Muscle layer of duodenum (tissue), 2 donors: ENCODE measurements around the gene ROBO1.

Experiments used
- H3K27ac ChIP-seq: one replicate; pipeline ENCODE4 v1.7.0; 2013; ENCODE audit warnings: mild to moderate bottlenecking, low read length
- H3K27me3 ChIP-seq: one replicate; pipeline ENCODE4 v1.7.0; 2013; ENCODE audit warnings: low read depth, mild to moderate bottlenecking, control low read depth, low read length
- H3K36me3 ChIP-seq, 2 donors: one replicate each; pipeline ENCODE4 v1.7.0; 2013; ENCODE audit warnings: low read length in 2 of 2, control low read depth in 1 of 2, mild to moderate bottlenecking in 1 of 2; ENCODE audit not compliant: insufficient read depth in 2 of 2, control insufficient read depth in 1 of 2
- H3K4me1 ChIP-seq, 2 donors: one replicate each; pipeline ENCODE4 v1.7.0; 2013; ENCODE audit warnings: low read length in 2 of 2, mild to moderate bottlenecking in 2 of 2, control low read depth in 1 of 2, moderate library complexity in 1 of 2; ENCODE audit not compliant: insufficient read depth in 2 of 2, control insufficient read depth in 1 of 2
- H3K4me3 ChIP-seq, 2 donors: one replicate each; pipeline ENCODE4 v1.7.0; 2013; ENCODE audit warnings: low read length in 2 of 2, low read depth in 1 of 2, mild to moderate bottlenecking in 1 of 2
- H3K9me3 ChIP-seq, 2 donors: one replicate each; pipeline ENCODE4 v1.7.0; 2013; ENCODE audit warnings: low read length in 2 of 2, control low read depth in 1 of 2, mild to moderate bottlenecking in 1 of 2; ENCODE audit not compliant: control insufficient read depth in 1 of 2
- donor health status: healthy.

ROBO1 gene

GRCh38 chr3:78867409-78868372 is 900.1 kb downstream of the ROBO1 start:
- Histone ChIP-seq H3K4me3 (no peak overlapping the region), H3K27ac (no peak overlapping the region), H3K9me3 (no peaks in the 10 kb centered on the region), H3K27me3 (no peaks in the 10 kb centered on the region), H3K36me3 (no peaks in the 10 kb centered on the region), H3K4me1 (no peaks in the 10 kb centered on the region)

GRCh38 chr3:78863306-78864203 is 904.2 kb downstream of the ROBO1 start:
- Histone ChIP-seq H3K36me3 (no peaks in the 10 kb centered on the region), H3K27me3 (no peaks in the 10 kb centered on the region), H3K4me1 (no peaks in the 10 kb centered on the region), H3K27ac (no peak overlapping the region), H3K9me3 (no peaks in the 10 kb centered on the region), H3K4me3 (no peak overlapping the region)

GRCh38 chr3:78861156-78861555 is 906.6 kb downstream of the ROBO1 start:
- no peak overlapping the region for H3K4me3 ChIP-seq
- H3K27ac ChIP-seq = no peak overlapping the region
- no peaks in the 10 kb centered on the region for H3K27me3 ChIP-seq
- no peaks in the 10 kb centered on the region for H3K9me3 ChIP-seq
- H3K36me3 ChIP-seq = no peaks in the 10 kb centered on the region
- H3K4me1 ChIP-seq = no peaks in the 10 kb centered on the region

- Histone ChIP-seq H3K4me1 (no peaks in the 10 kb centered on the region), H3K4me3 (no peak overlapping the region), H3K27me3 (no peaks in the 10 kb centered on the region), H3K36me3 (no peaks in the 10 kb centered on the region), H3K9me3 (no peaks in the 10 kb centered on the region), H3K27ac (no peak overlapping the region)
Measured at GRCh38 chr3:78860567-78860966, 907.2 kb downstream of the ROBO1 start.

GRCh38 chr3:78858910-78859309 is 908.9 kb downstream of the ROBO1 start:
- Histone ChIP-seq H3K4me3 (no peak overlapping the region), H3K9me3 (no peaks in the 10 kb centered on the region), H3K36me3 (no peaks in the 10 kb centered on the region), H3K4me1 (no peaks in the 10 kb centered on the region), H3K27ac (no peak overlapping the region), H3K27me3 (no peaks in the 10 kb centered on the region)

GRCh38 chr3:78858174-78858573 is 909.6 kb downstream of the ROBO1 start:
- H3K27ac ChIP-seq = no peak overlapping the region
- H3K27me3 ChIP-seq = no peaks in the 10 kb centered on the region
- H3K36me3 ChIP-seq = no peaks in the 10 kb centered on the region
- H3K4me3 ChIP-seq = no peak overlapping the region
- no peaks in the 10 kb centered on the region for H3K4me1 ChIP-seq
- no peaks in the 10 kb centered on the region for H3K9me3 ChIP-seq

GRCh38 chr3:78857494-78858111 is 910.2 kb downstream of the ROBO1 start:
- Histone ChIP-seq H3K27ac (no peak overlapping the region), H3K9me3 (no peaks in the 10 kb centered on the region), H3K36me3 (no peaks in the 10 kb centered on the region)

GRCh38 chr3:78856164-78856563 is 911.6 kb downstream of the ROBO1 start:
- H3K4me3 ChIP-seq = no peak overlapping the region
- H3K9me3 ChIP-seq = no peaks in the 10 kb centered on the region
- no peaks in the 10 kb centered on the region for H3K36me3 ChIP-seq
- H3K4me1 ChIP-seq = no peaks in the 10 kb centered on the region
- no peak overlapping the region for H3K27ac ChIP-seq
- no peaks in the 10 kb centered on the region for H3K27me3 ChIP-seq

More at GRCh38 chr3:78857494-78858111, 910.2 kb downstream of the ROBO1 start:
- no peaks in the 10 kb centered on the region for H3K27me3 ChIP-seq
- no peaks in the 10 kb centered on the region for H3K4me1 ChIP-seq
- H3K4me3 ChIP-seq = no peak overlapping the region

GRCh38 chr3:78855190-78855589 is 912.6 kb downstream of the ROBO1 start:
- Histone ChIP-seq H3K36me3 (no peaks in the 10 kb centered on the region), H3K27ac (no peak overlapping the region), H3K4me1 (no peaks in the 10 kb centered on the region), H3K27me3 (no peaks in the 10 kb centered on the region), H3K9me3 (no peaks in the 10 kb centered on the region), H3K4me3 (no peak overlapping the region)

GRCh38 chr3:78848392-78849288 is 919.2 kb downstream of the ROBO1 start:
- Histone ChIP-seq H3K4me1 (peaks cover 0 to 9% of the 10 kb centered on the region in 2 donors), H3K27ac (no peak overlapping the region), H3K27me3 (no peaks in the 10 kb centered on the region), H3K36me3 (no peaks in the 10 kb centered on the region), H3K9me3 (no peaks in the 10 kb centered on the region), H3K4me3 (no peak overlapping the region)
